GM12891 (cell line): ENCODE data around the gene FFAR1.
A peak's percentile ranks its signal among the peaks of the same experiment; 100 is the strongest.

Experiments
- DNase-seq: peaks from one replicate; pipeline ENCODE4 v3.0.0; 2011; ENCODE audit warnings: low spot score; ENCODE audit not compliant: insufficient read length
- FAIRE-seq: peaks from 2 replicates; lab custom pipeline; 2011; peaks lifted over from hg19 to GRCh38; lab: Jason Lieb, UNC
- PAX5 ChIP-seq: IDR thresholded peaks from 2 replicates; pipeline ENCODE4 v1.6.1; 2011; ENCODE audit warnings: low read length, moderate library complexity, mild to moderate bottlenecking; ENCODE audit not compliant: insufficient read depth, severe bottlenecking
- POLR2A ChIP-seq: IDR thresholded peaks from 2 replicates; pipeline ENCODE4 v1.6.1; 2011; ENCODE audit warnings: low read depth, low read length, control low read depth
- POLR2AphosphoS5 ChIP-seq: IDR thresholded peaks from 2 replicates; pipeline ENCODE4 v1.6.1; 2011; ENCODE audit warnings: low read depth, low read length, control low read depth
- POU2F2 ChIP-seq: IDR thresholded peaks from 2 replicates; pipeline ENCODE4 v1.6.1; 2011; ENCODE audit warnings: low read depth, mild to moderate bottlenecking, control low read depth, low read length, moderate library complexity
- SPI1 ChIP-seq: IDR thresholded peaks from 2 replicates; pipeline ENCODE4 v1.6.1; 2011; ENCODE audit warnings: low read depth, low read length, control low read depth
- TAF1 ChIP-seq: IDR thresholded peaks from 2 replicates; pipeline ENCODE4 v1.6.1; 2011; ENCODE audit warnings: low read depth, low read length, control low read depth

Gene FFAR1

GRCh38 chr19:35388277-35389054 lies 40.8 kb downstream of the FFAR1 start:
- TF ChIP-seq SPI1 (no peak), POU2F2 (no peak), PAX5 (no peak), TAF1 (no peak), POLR2A (no peak), POLR2AphosphoS5 (no peak)
- no peak for DNase-seq
- peak; percentile 43 for FAIRE-seq

- TF ChIP-seq POLR2AphosphoS5: no peak
- TF ChIP-seq PAX5: no peak
- TF ChIP-seq SPI1: no peak
- no peak for TF ChIP-seq TAF1
- TF ChIP-seq POLR2A: no peak
- no peak for TF ChIP-seq POU2F2
- no peak for FAIRE-seq
- no peak for DNase-seq
Measured at GRCh38 chr19:35389192-35389861, 41.6 kb downstream of the FFAR1 start.

- TF ChIP-seq POU2F2 (no peak), TAF1 (no peak), POLR2A (no peak), SPI1 (no peak), POLR2AphosphoS5 (no peak), PAX5 (no peak)
- no peak for DNase-seq
- peak; percentile 76 for FAIRE-seq
Measured at GRCh38 chr19:35392742-35393715, 45.3 kb downstream of the FFAR1 start.

- DNase-seq (no peak), FAIRE-seq (no peak)
- TF ChIP-seq TAF1 (no peak), POLR2AphosphoS5 (no peak), PAX5 (no peak), POU2F2 (no peak), SPI1 (no peak), POLR2A (no peak)
Measured at GRCh38 chr19:35395382-35396199, 47.9 kb downstream of the FFAR1 start.

GRCh38 chr19:35396240-35396885 lies 48.7 kb downstream of the FFAR1 start:
- TF ChIP-seq POLR2A (no peak), SPI1 (no peak), POU2F2 (no peak), PAX5 (no peak), POLR2AphosphoS5 (no peak), TAF1 (no peak)
- FAIRE-seq: no peak
- DNase-seq: no peak

GRCh38 chr19:35397064-35397463 lies 49.4 kb downstream of the FFAR1 start:
- DNase-seq (no peak), FAIRE-seq (no peak)
- TF ChIP-seq POLR2A (no peak), SPI1 (no peak), PAX5 (no peak), TAF1 (no peak), POLR2AphosphoS5 (no peak), POU2F2 (no peak)
